Measurements from ENCODE around the gene KCNJ10.
"Not testable (repeated sequence)": the region's sequence is repeated elsewhere in the genome, so short reads cannot be mapped to it uniquely, and the experiment has no call there.

Gene KCNJ10

GRCh38 chr1:160069460-160070231 lies at the start of gene KCNJ10:
Gene KCNJ10 (minus strand): TSS chr1:160070160. CDS start chr1:160042532, 27,628 bp downstream.
- no peak for DNase-seq (ENCODE audit: low spot score)

- DNase-seq (ENCODE audit: low spot score), result no peak
These were observed 49.0 kb upstream of the KCNJ10 start for GRCh38 chr1:160118928-160119327.

GRCh38 chr1:160117709-160118183 lies 47.8 kb upstream of the KCNJ10 start:
- peak; percentile 79 for DNase-seq (ENCODE audit: low spot score)

GRCh38 chr1:160117300-160117699 lies 47.3 kb upstream of the KCNJ10 start:
- DNase-seq (ENCODE audit: low spot score), result no peak

GRCh38 chr1:160116283-160117147 lies 46.6 kb upstream of the KCNJ10 start:
- DNase-seq (ENCODE audit: low spot score), result no peak

- DNase-seq (ENCODE audit: low spot score), result no peak
These were observed 45.8 kb upstream of the KCNJ10 start, which contains the start of gene ATP1A2 for GRCh38 chr1:160115545-160116282. Gene ATP1A2 (plus strand): TSS chr1:160115759. CDS start chr1:160115862, 103 bp downstream.

- DNase-seq (ENCODE audit: low spot score), result no peak
These were observed 44.1 kb upstream of the KCNJ10 start for GRCh38 chr1:160114085-160114484.

- no peak for DNase-seq (ENCODE audit: low spot score)
These were observed 43.4 kb upstream of the KCNJ10 start for GRCh38 chr1:160113407-160113806.

- no peak for DNase-seq (ENCODE audit: low spot score)
These were observed 42.4 kb upstream of the KCNJ10 start for GRCh38 chr1:160112357-160112756.

GRCh38 chr1:160111462-160111861 lies 41.5 kb upstream of the KCNJ10 start:
- DNase-seq (ENCODE audit: low spot score), result not testable (repeated sequence)

- DNase-seq (ENCODE audit: low spot score), result no peak
These were observed 39.7 kb upstream of the KCNJ10 start for GRCh38 chr1:160109686-160110085.

GRCh38 chr1:160108888-160109662 lies 39.1 kb upstream of the KCNJ10 start:
- DNase-seq (ENCODE audit: low spot score), result peak; percentile 67

GRCh38 chr1:160107512-160107911 lies 37.6 kb upstream of the KCNJ10 start:
- no peak for DNase-seq (ENCODE audit: low spot score)

- DNase-seq (ENCODE audit: low spot score), result no peak
These were observed 35.2 kb upstream of the KCNJ10 start for GRCh38 chr1:160105155-160105554.

GRCh38 chr1:160104486-160104885 lies 34.5 kb upstream of the KCNJ10 start:
- no peak for DNase-seq (ENCODE audit: low spot score)

- DNase-seq (ENCODE audit: low spot score), result no peak
These were observed 33.9 kb upstream of the KCNJ10 start for GRCh38 chr1:160103658-160104408.

GRCh38 chr1:160101717-160102522 lies 32.0 kb upstream of the KCNJ10 start:
- no peak for DNase-seq (ENCODE audit: low spot score)

- DNase-seq (ENCODE audit: low spot score), result peak; percentile 92
These were observed 31.2 kb upstream of the KCNJ10 start for GRCh38 chr1:160101037-160101716.
